ENCODE results near the gene MRPL28. TPM values are rescaled to one million over a fixed set of nuclear protein-coding genes. Genes with fewer than 3 reads are reported as not detected.

MRPL28 gene
- total RNA-seq, 1 donor from 2014 or later: 82.2 TPM

DNA sequence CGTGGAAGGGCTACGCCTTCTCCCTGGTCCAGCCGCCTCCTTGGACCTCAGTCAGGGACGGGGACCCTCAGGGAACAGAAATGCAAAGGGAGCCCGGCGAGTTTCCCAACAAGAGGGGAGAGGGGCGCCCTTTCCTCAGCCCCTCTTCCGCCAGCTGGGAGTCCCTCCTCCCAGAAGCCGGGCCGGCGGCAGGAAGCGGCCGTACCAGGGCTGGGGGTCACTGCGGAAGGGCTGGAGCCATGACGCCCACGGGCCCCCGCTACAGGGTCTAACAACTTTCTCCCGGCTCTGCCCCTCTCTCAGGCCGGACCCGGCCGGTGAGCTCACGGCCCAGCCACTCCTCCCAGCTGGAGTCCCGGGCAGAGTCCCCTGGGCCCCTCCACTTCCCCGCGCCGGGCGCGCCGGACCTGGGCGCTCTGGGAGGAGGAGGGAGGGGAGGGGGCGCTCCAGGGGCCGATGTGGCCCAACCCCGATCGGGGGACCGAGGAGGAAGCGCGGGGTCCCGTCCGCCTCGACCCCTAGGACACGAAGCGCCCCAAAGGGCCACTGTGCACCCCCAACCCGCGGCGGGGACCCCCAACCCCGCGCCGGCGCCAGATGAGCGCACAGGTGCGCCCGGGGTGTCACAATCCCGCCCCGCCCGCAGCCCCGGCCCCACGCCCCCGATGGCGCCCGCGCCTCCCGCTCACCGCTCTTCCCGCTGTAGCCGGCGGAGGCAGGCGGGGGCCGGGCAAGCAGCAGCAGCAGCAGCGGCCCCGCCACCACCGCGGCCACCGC lies 10.9 kb upstream of the MRPL28 start:
- H3K27ac Mint-ChIP-seq: no peak overlapping the region
- H3K4me3 Mint-ChIP-seq: peak overlapping the region; percentile 86
- H2AFZ ChIP-seq (replicated peaks): no peak overlapping the region

DNA sequence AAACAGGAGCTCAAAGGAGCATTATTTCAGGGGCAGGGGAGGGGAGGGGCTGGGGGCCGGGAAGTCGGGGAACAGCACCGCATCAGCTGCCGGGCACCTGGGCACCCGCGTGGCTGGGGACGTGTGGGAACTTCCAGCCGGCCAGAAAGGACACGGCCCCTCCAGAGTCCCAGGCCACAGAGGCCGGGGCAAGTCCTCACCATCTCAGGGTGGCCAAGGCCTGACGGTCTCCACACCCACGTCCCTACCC lies 10.3 kb upstream of the MRPL28 start:
- DNase-seq (ENCODE audit: low spot score): no peak
- Mint-ChIP-seq H3K4me1 (peaks cover 27% of the 10 kb centered on the region), H3K27me3 (ENCODE audit: insufficient read depth, low read depth) (peaks cover 13% of the 10 kb centered on the region), H3K9me3 (no peaks in the 10 kb centered on the region), H3K36me3 (no peaks in the 10 kb centered on the region), H3K4me3 (peak overlapping the region; percentile 86), H3K27ac (no peak overlapping the region)
- Histone ChIP-seq H3K9me3 (ENCODE audit: low read depth) (no peaks in the 10 kb centered on the region), H3K4me3 (peak overlapping the region; percentile 69), H3F3A (ENCODE audit: low read depth) (peaks cover 42% of the 10 kb centered on the region), H3K9ac (peak overlapping the region; percentile 77), H3K36me3 (no peaks in the 10 kb centered on the region), H3K27me3 (peaks cover 27% of the 10 kb centered on the region), H3K79me2 (ENCODE audit: low read depth) (peaks cover 23% of the 10 kb centered on the region), H3K4me2 (peak overlapping the region; percentile 99), H3K4me1 (peaks cover 30% of the 10 kb centered on the region), H3K27ac (no peak overlapping the region), H4K20me1 (ENCODE audit: low read depth) (peaks cover 50% of the 10 kb centered on the region), H2AFZ (replicated peaks) (no peak overlapping the region)
- TF ChIP-seq EZH2phosphoT487 (IDR thresholded peaks at IDR 0.05) (no peak), EZH2 (IDR thresholded peaks at IDR 0.05) (no peak)
- TF ChIP-seq, protein P1, sequence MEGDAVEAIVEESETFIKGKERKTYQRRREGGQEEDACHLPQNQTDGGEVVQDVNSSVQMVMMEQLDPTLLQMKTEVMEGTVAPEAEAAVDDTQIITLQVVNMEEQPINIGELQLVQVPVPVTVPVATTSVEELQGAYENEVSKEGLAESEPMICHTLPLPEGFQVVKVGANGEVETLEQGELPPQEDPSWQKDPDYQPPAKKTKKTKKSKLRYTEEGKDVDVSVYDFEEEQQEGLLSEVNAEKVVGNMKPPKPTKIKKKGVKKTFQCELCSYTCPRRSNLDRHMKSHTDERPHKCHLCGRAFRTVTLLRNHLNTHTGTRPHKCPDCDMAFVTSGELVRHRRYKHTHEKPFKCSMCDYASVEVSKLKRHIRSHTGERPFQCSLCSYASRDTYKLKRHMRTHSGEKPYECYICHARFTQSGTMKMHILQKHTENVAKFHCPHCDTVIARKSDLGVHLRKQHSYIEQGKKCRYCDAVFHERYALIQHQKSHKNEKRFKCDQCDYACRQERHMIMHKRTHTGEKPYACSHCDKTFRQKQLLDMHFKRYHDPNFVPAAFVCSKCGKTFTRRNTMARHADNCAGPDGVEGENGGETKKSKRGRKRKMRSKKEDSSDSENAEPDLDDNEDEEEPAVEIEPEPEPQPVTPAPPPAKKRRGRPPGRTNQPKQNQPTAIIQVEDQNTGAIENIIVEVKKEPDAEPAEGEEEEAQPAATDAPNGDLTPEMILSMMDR (IDR thresholded peaks at IDR 0.05): no peak

More for the DNA sequence above, 10.9 kb upstream of the MRPL28 start:
- Histone ChIP-seq H3K9ac (peak overlapping the region; percentile 77), H3K27ac (no peak overlapping the region), H4K20me1 (ENCODE audit: low read depth) (peaks cover 50% of the 10 kb centered on the region), H3F3A (ENCODE audit: low read depth) (peaks cover 47% of the 10 kb centered on the region), H3K79me2 (ENCODE audit: low read depth) (peaks cover 23% of the 10 kb centered on the region), H3K27me3 (peaks cover 27% of the 10 kb centered on the region), H3K4me1 (peaks cover 30% of the 10 kb centered on the region), H3K4me2 (peak overlapping the region; percentile 99), H3K9me3 (ENCODE audit: low read depth) (no peaks in the 10 kb centered on the region), H3K4me3 (peak overlapping the region; percentile 69), H3K36me3 (no peaks in the 10 kb centered on the region)
- H3K27me3 Mint-ChIP-seq (ENCODE audit: insufficient read depth, low read depth): peaks cover 13% of the 10 kb centered on the region
- peak; percentile 57 for DNase-seq (ENCODE audit: low spot score)
- TF ChIP-seq EZH2phosphoT487 (IDR thresholded peaks at IDR 0.05) (peak; percentile 34), EZH2 (IDR thresholded peaks at IDR 0.05) (no peak)
- H3K36me3 Mint-ChIP-seq: no peaks in the 10 kb centered on the region
- H3K9me3 Mint-ChIP-seq: no peaks in the 10 kb centered on the region
- peaks cover 28% of the 10 kb centered on the region for H3K4me1 Mint-ChIP-seq

DNA sequence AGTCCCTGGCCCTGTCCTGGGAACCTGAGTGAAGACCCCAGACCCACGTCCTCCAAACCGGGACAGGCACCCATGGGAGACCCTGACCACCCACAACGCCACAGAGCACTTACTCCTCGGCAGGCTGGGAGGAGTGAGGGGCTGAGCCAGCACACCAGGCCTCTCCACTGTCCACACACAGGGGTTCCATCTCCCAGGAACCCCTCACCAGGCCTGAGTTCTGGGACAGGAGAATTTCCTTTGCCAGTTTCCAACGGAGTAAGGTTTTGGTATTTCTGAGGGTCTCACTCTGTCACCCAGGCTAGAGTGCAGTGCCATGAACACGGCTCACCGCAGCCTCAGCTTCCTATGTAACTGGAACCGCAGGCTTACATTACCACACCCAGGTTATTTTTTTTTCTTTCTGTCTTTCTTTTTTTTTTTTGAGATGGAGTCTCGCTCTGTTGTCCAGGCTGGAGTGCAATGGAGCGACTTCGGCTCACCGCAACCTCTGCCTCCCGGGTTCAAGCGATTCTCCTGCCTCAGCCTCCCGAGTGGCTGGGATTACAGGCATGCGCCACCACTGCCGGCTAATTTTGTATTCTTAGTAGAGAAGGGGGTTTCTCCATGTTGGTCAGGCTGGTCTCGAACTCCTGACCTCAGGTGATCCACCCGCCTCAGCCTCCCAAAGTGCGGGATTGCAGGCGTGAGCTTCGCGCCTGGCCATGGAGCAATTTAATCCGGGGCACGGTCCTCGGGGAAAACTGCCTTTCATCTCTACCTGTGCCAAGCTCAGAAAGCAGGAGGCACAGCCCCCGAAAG lies 9.8 kb upstream of the MRPL28 start:
- no peak overlapping the region for H3K27ac Mint-ChIP-seq
- H3K9me3 Mint-ChIP-seq: no peaks in the 10 kb centered on the region
- peak overlapping the region; percentile 99 for H3K4me2 ChIP-seq
- H3K4me3 Mint-ChIP-seq: peak overlapping the region; percentile 86
- DNase-seq (ENCODE audit: low spot score): no peak
- no peak overlapping the region for H2AFZ ChIP-seq (replicated peaks)
- TF ChIP-seq, protein P1 (IDR thresholded peaks at IDR 0.05): no peak
- TF ChIP-seq EZH2phosphoT487 (IDR thresholded peaks at IDR 0.05) (no peak), EZH2 (IDR thresholded peaks at IDR 0.05) (no peak)
- peaks cover 13% of the 10 kb centered on the region for H3K27me3 Mint-ChIP-seq (ENCODE audit: insufficient read depth, low read depth)
- peak overlapping the region; percentile 77 for H3K9ac ChIP-seq
- H4K20me1 ChIP-seq (ENCODE audit: low read depth): peaks cover 50% of the 10 kb centered on the region
- H3F3A ChIP-seq (ENCODE audit: low read depth): peaks cover 41% of the 10 kb centered on the region
- H3K79me2 ChIP-seq (ENCODE audit: low read depth): peaks cover 23% of the 10 kb centered on the region
- no peaks in the 10 kb centered on the region for H3K9me3 ChIP-seq (ENCODE audit: low read depth)
- H3K27ac ChIP-seq: no peak overlapping the region
- peak overlapping the region; percentile 69 for H3K4me3 ChIP-seq
- peaks cover 30% of the 10 kb centered on the region for H3K4me1 ChIP-seq
- peaks cover 27% of the 10 kb centered on the region for H3K4me1 Mint-ChIP-seq
- H3K27me3 ChIP-seq: peaks cover 27% of the 10 kb centered on the region
- H3K36me3 Mint-ChIP-seq: no peaks in the 10 kb centered on the region
- H3K36me3 ChIP-seq: no peaks in the 10 kb centered on the region

Measured in neural progenitor cell (in vitro differentiated cells).